Progenitor cell of endocrine pancreas (in vitro differentiated cells): ENCODE measurements around the gene NALF2. TPM values are rescaled to one million over a fixed set of nuclear protein-coding genes. Genes with fewer than 3 reads are reported as not detected.

Experiments used
- DNase-seq: peaks from one replicate; pipeline ENCODE4 v3.0.0; 2021; ENCODE audit warnings: low spot score; ENCODE audit not compliant: unreplicated experiment
- H3K27ac Mint-ChIP-seq: 2 replicates; pipeline ENCODE4 v1.8.0; 2021; ENCODE audit warnings: mild to moderate bottlenecking, moderate library complexity, mixed read lengths
- H3K27me3 Mint-ChIP-seq: 2 replicates; pipeline ENCODE4 v1.8.0; 2021; ENCODE audit warnings: mixed read lengths
- H3K36me3 Mint-ChIP-seq: 2 replicates; pipeline ENCODE4 v1.8.0; 2022; ENCODE audit warnings: mixed read lengths; ENCODE audit not compliant: insufficient read depth
- H3K4me1 Mint-ChIP-seq: 2 replicates; pipeline ENCODE4 v1.8.0; 2021; ENCODE audit warnings: low read depth, mixed read lengths
- H3K4me3 Mint-ChIP-seq: 2 replicates; pipeline ENCODE4 v1.8.0; 2021; ENCODE audit warnings: low read depth, mild to moderate bottlenecking, moderate library complexity, mixed read lengths
- H3K9me3 Mint-ChIP-seq: 2 replicates; pipeline ENCODE4 v1.8.0; 2021; ENCODE audit warnings: low read depth, mixed read lengths
- long read RNA-seq: library from polyadenylated mRNA; unstranded; transcript quantifications from one replicate; pipeline ENCODE4 v2.0.0, GENCODE V29; 2020
- total RNA-seq: library from RNA; stranded (reverse); gene quantifications from 2 replicates; pipeline ENCODE4 v1.2.1, GENCODE V29; 2021
- TF ChIP-seq, protein P1 (sequence below): fragments of 200-600 bp; sonication (generic); IDR thresholded peaks from one replicate; pipeline ENCODE4 v1.5.0; 2021; ENCODE audit warnings: antibody characterized with exemption, mild to moderate bottlenecking; ENCODE audit not compliant: unreplicated experiment

The NALF2 gene
- 3.2 and 3.4 TPM in 2 replicates for total RNA-seq
- long read RNA-seq, result 0 reads

DNA sequence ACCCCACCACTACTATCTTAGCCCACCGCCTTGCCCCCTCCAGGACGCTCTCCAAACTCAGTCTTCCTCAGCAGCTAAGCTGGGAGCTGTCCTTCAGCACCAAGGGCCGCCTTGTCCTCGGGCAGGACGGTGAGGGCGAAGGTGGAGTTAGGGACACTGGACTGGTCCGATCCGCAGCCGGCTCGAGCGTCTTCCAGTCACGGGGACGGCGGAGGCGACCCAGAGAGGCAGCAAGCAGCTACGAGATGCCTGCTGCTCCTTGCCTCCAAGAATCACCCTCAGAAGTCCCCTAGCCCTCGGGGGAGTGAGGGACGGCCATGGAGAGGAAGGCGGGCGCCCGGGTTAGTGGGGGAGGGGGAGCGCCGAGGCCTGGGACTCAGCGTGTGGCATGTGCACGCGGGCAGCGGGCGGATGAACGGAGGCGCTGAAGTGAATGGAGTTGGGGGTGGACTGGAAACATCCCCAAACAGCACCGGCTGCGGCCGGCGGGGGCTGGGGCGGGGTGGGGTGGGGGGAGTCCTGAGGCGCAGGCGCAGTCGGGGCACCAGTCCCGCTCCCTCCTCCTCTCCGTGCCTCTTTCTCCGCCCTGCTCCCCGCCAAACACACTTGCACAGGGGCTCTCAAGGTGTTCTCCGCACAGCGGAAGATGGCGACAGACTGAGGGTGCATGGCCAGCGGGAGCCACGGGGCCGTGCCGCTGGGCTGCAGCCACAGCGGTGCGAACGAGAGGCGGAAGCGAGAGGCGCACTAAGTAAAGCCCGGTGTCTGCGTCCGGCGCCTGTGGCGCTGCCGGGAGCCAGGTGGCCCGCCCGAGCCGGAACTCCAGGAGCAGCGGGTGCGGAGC lies at the start of gene NALF2:
Gene NALF2 (plus strand): TSS at position 545 of the 844 bp plus-strand sequence. CDS start 957 bp downstream, outside the sequence.
- H3K36me3 Mint-ChIP-seq, result no peaks in the 10 kb centered on the region
- H3K4me1 Mint-ChIP-seq, result no peaks in the 10 kb centered on the region
- TF ChIP-seq, protein P1, sequence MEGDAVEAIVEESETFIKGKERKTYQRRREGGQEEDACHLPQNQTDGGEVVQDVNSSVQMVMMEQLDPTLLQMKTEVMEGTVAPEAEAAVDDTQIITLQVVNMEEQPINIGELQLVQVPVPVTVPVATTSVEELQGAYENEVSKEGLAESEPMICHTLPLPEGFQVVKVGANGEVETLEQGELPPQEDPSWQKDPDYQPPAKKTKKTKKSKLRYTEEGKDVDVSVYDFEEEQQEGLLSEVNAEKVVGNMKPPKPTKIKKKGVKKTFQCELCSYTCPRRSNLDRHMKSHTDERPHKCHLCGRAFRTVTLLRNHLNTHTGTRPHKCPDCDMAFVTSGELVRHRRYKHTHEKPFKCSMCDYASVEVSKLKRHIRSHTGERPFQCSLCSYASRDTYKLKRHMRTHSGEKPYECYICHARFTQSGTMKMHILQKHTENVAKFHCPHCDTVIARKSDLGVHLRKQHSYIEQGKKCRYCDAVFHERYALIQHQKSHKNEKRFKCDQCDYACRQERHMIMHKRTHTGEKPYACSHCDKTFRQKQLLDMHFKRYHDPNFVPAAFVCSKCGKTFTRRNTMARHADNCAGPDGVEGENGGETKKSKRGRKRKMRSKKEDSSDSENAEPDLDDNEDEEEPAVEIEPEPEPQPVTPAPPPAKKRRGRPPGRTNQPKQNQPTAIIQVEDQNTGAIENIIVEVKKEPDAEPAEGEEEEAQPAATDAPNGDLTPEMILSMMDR, result peak; percentile 26
- H3K27me3 Mint-ChIP-seq, result peaks cover 13% of the 10 kb centered on the region
- DNase-seq, result peak; percentile 59
- peak within 1 kb of the TSS; percentile 80 for H3K27ac Mint-ChIP-seq
- peaks cover 6% of the 10 kb centered on the region for H3K9me3 Mint-ChIP-seq
- peak within 1 kb of the TSS; percentile 81 for H3K4me3 Mint-ChIP-seq

- H3K27me3 Mint-ChIP-seq, result no peaks in the 10 kb centered on the region
- TF ChIP-seq, protein P1, result no peak
- peaks cover 14% of the 10 kb centered on the region for H3K9me3 Mint-ChIP-seq
- H3K4me1 Mint-ChIP-seq, result no peaks in the 10 kb centered on the region
- no peak overlapping the region for H3K27ac Mint-ChIP-seq
- no peaks in the 10 kb centered on the region for H3K36me3 Mint-ChIP-seq
- no peak overlapping the region for H3K4me3 Mint-ChIP-seq
- DNase-seq, result no peak
Observed at GRCh38 chrX:69457756-69458155, 46.4 kb upstream of the NALF2 start.

DNA sequence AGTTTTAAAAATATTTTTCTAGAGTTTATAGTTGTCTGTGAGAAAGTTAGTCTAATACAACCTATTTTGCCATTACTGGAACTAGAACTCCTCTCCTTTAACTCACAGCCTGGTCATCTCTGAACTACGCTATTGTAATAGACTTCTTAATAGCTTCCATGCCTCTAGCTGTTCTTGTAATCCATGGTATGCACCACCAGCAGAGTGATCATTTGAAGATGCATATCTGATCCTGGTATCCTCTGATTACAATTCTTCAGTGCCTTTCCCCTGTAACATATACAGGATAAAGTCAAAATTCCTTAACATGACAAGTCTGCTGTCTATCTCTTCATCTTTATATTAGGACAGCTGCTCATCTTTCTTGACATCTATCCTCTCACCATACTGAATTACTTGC lies 37.6 kb upstream of the NALF2 start:
- H3K9me3 Mint-ChIP-seq, result peaks cover 22% of the 10 kb centered on the region
- TF ChIP-seq, protein P1, result no peak
- no peak overlapping the region for H3K4me3 Mint-ChIP-seq
- H3K36me3 Mint-ChIP-seq, result peaks cover 1% of the 10 kb centered on the region
- H3K27ac Mint-ChIP-seq, result no peak overlapping the region
- H3K27me3 Mint-ChIP-seq, result no peaks in the 10 kb centered on the region
- DNase-seq, result no peak
- no peaks in the 10 kb centered on the region for H3K4me1 Mint-ChIP-seq

DNA sequence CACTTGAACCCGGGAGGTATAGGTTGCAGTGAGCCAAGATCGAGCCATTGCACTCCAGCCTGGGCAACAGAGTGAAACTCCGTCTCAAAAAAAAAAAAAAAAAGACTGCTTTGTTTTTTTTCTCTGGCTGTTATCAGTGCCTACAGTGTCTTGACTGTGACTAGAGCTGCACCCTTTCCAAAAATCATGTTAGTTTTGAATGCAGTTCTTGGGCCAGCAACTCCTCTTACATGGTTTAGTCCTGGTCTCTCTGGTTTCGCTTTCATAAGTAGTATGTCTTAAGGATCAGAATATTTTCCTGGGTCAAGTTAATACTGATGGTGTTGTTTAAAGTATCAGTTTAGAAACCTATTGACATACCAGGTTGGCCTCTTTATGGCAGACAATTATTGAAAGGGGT lies 34.2 kb upstream of the NALF2 start:
- no peaks in the 10 kb centered on the region for H3K27me3 Mint-ChIP-seq
- TF ChIP-seq, protein P1, result no peak
- H3K4me1 Mint-ChIP-seq, result no peaks in the 10 kb centered on the region
- no peak for DNase-seq
- H3K4me3 Mint-ChIP-seq, result no peak overlapping the region
- H3K9me3 Mint-ChIP-seq, result peaks cover 21% of the 10 kb centered on the region
- H3K36me3 Mint-ChIP-seq, result peaks cover 1% of the 10 kb centered on the region
- no peak overlapping the region for H3K27ac Mint-ChIP-seq

DNA sequence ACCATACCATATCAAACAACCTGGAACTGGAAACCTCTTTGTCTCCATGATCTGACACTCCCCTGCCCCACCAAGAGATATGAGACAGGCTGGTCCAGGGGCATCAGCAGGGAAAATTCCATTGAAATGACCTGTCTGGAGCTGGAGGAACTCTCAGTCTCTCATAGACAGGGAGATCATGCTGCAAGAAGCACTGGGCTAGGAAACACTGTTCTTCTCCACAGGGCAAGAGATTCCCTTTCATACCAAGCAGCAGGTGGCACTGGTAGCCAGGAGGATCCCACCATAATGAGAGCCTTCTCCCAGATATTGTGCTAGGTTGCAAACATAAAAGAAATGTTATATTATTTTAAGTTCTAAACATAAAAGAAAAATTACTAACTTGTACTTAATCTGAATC lies 14.5 kb upstream of the NALF2 start:
- H3K27me3 Mint-ChIP-seq, result no peaks in the 10 kb centered on the region
- H3K9me3 Mint-ChIP-seq, result peaks cover 20% of the 10 kb centered on the region
- H3K4me1 Mint-ChIP-seq, result no peaks in the 10 kb centered on the region
- no peak overlapping the region for H3K27ac Mint-ChIP-seq
- no peak for DNase-seq
- no peaks in the 10 kb centered on the region for H3K36me3 Mint-ChIP-seq
- no peak overlapping the region for H3K4me3 Mint-ChIP-seq
- TF ChIP-seq, protein P1, result no peak
